ENCODE data around the gene WDR20. TPM values are rescaled to one million over a fixed set of nuclear protein-coding genes. Genes with fewer than 3 reads are reported as not detected.

WDR20 gene
- total RNA-seq, 1 experiment from 2014 or later, result 23.7 TPM

GRCh38 chr14:102220031-102220430 is 80.3 kb downstream of the WDR20 start:
- H4K20me1 ChIP-seq (ENCODE audit: low read length), result no peaks in the 10 kb centered on the region
- no peak overlapping the region for H3K27ac ChIP-seq (ENCODE audit: low read length)
- no TSS peak for BruUV-seq (replicated peaks)
- peaks cover 6% of the 10 kb centered on the region for H3F3A ChIP-seq (ENCODE audit: low read length, unreplicated experiment)
- H3K4me3 ChIP-seq (ENCODE audit: low read length), result no peak overlapping the region
- H2AFZ ChIP-seq (ENCODE audit: low read length), result no peak overlapping the region
- 0 out of 2 replicates have a peak, but pooled peaks cover 4% of the 10 kb centered on the region for H3K36me3 ChIP-seq (ENCODE audit: low read depth, low read length)
- H3K9ac ChIP-seq (ENCODE audit: low read length), result no peak overlapping the region
- H3K9me3 ChIP-seq (ENCODE audit: low read length), result no peaks in the 10 kb centered on the region
- ATAC-seq, result no peak
- no peak for DNase-seq
- H3K9me2 ChIP-seq (replicated peaks; ENCODE audit: low read length), result no peaks in the 10 kb centered on the region
- ChIA-PET CTCF (interaction anchor here (1.4 kb wide), 1 partner anchor 95 kb away, joined by 3 read pairs; no protein-coding TSS in a partner anchor), POLR2A (ENCODE audit: unreplicated experiment) (no interaction called here)
- H3K79me2 ChIP-seq (ENCODE audit: low read length), result peaks cover 43% of the 10 kb centered on the region
- H3K4me1 ChIP-seq (ENCODE audit: insufficient read depth, low read length), result peaks cover 36% of the 10 kb centered on the region
- TF ChIP-seq, protein P1, sequence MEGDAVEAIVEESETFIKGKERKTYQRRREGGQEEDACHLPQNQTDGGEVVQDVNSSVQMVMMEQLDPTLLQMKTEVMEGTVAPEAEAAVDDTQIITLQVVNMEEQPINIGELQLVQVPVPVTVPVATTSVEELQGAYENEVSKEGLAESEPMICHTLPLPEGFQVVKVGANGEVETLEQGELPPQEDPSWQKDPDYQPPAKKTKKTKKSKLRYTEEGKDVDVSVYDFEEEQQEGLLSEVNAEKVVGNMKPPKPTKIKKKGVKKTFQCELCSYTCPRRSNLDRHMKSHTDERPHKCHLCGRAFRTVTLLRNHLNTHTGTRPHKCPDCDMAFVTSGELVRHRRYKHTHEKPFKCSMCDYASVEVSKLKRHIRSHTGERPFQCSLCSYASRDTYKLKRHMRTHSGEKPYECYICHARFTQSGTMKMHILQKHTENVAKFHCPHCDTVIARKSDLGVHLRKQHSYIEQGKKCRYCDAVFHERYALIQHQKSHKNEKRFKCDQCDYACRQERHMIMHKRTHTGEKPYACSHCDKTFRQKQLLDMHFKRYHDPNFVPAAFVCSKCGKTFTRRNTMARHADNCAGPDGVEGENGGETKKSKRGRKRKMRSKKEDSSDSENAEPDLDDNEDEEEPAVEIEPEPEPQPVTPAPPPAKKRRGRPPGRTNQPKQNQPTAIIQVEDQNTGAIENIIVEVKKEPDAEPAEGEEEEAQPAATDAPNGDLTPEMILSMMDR (conservative IDR thresholded peaks at IDR 0.05; ENCODE audit: low read depth, low read length), result no peak
- TF ChIP-seq EZH2phosphoT487 (IDR thresholded peaks at IDR 0.05; ENCODE audit: borderline replicate concordance, low read length) (no peak), EZH2 (IDR thresholded peaks at IDR 0.05; ENCODE audit: low read length, unreplicated experiment) (no peak)
- no peaks in the 10 kb centered on the region for H3K27me3 ChIP-seq (ENCODE audit: low read length)
- no peak overlapping the region for H3K4me2 ChIP-seq (ENCODE audit: low read length)
- intact Hi-C loops (cut with micrococcal nuclease), result loop anchor here (5.0 kb wide), 1 partner anchor 97 kb away; the partner anchor contains the start of gene ZNF839

GRCh38 chr14:102221026-102221425 is 81.3 kb downstream of the WDR20 start:
- CTCF ChIA-PET, result interaction anchor here (0.7 to 1.4 kb wide), 2 partner anchors 94 to 100 kb away, joined by 3 to 4 read pairs; no protein-coding TSS in a partner anchor
- H3K27ac ChIP-seq (ENCODE audit: low read length), result peak overlapping the region; percentile 76
- H3K4me3 ChIP-seq (ENCODE audit: low read length), result no peak overlapping the region; the same call in 1 of the 2 replicates
- 0 out of 2 replicates have a peak, but pooled peaks cover 4% of the 10 kb centered on the region for H3K36me3 ChIP-seq (ENCODE audit: low read depth, low read length)
- DNase-seq, result peak; percentile 77
- H3K9ac ChIP-seq (ENCODE audit: low read length), result peak overlapping the region; percentile 44
- H3K79me2 ChIP-seq (ENCODE audit: low read length), result peaks cover 40% of the 10 kb centered on the region
- H3K9me3 ChIP-seq (ENCODE audit: low read length), result no peaks in the 10 kb centered on the region
- POLR2A ChIA-PET (ENCODE audit: unreplicated experiment), result no interaction called here
- H3F3A ChIP-seq (ENCODE audit: low read length, unreplicated experiment), result peaks cover 6% of the 10 kb centered on the region
- BruUV-seq (replicated peaks), result no TSS peak
- peak; percentile 84 for ATAC-seq
- intact Hi-C loops (cut with micrococcal nuclease), result loop anchor here (5.0 kb wide), 1 partner anchor 96 kb away; the partner anchor contains the start of gene ZNF839
- H3K4me1 ChIP-seq (ENCODE audit: insufficient read depth, low read length), result peaks cover 27% of the 10 kb centered on the region
- peak overlapping the region; percentile 25 for H3K4me2 ChIP-seq (ENCODE audit: low read length)
- TF ChIP-seq, protein P1 (conservative IDR thresholded peaks at IDR 0.05; ENCODE audit: low read depth, low read length), result 0 out of 2 replicates have a peak, but pooled peaks have one; percentile 22
- no peak for TF ChIP-seq EZH2 (IDR thresholded peaks at IDR 0.05; ENCODE audit: low read length, unreplicated experiment)
- TF ChIP-seq EZH2phosphoT487 (IDR thresholded peaks at IDR 0.05; ENCODE audit: borderline replicate concordance, low read length), result no peak
- H2AFZ ChIP-seq (ENCODE audit: low read length), result peak overlapping the region; percentile 40
- H3K27me3 ChIP-seq (ENCODE audit: low read length), result no peaks in the 10 kb centered on the region
- no peaks in the 10 kb centered on the region for H3K9me2 ChIP-seq (replicated peaks; ENCODE audit: low read length)
- no peaks in the 10 kb centered on the region for H4K20me1 ChIP-seq (ENCODE audit: low read length)

DNA sequence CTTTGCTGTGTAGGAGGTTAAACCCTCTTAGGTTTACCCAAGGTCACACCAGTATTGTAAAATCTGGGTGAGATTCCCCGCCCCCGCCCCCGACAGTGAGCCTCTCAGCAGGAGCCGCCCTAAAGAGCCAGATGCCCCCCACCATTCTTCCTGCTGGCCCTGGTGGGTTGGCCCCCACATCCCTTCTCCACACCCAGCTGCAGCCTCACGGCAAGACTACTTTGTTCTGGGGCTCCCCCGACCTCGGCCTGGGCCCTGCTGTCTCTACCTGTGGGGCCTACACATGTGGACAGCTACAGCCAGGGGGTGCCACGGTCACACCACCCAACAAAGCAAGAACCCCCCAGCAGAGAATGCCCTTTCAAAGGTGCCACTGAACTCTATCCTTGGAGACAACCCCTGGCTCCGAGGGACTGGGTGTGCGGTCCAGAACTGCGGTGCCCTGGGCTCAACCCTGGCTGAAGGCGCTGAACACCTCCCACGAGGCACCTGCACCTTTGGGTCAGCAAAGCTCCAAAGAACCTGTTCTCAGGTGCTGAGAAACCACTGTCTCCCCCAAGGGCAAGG is 82.4 kb downstream of the WDR20 start:
- BruUV-seq (replicated peaks), result no TSS peak
- Histone ChIP-seq H3K4me1 (ENCODE audit: insufficient read depth, low read length) (peaks cover 22% of the 10 kb centered on the region), H4K20me1 (ENCODE audit: low read length) (no peaks in the 10 kb centered on the region), H3F3A (ENCODE audit: low read length, unreplicated experiment) (peaks cover 6% of the 10 kb centered on the region), H3K27me3 (ENCODE audit: low read length) (no peaks in the 10 kb centered on the region), H3K27ac (ENCODE audit: low read length) (peak overlapping the region; percentile 76; the same call in 1 of the 2 replicates), H3K9me2 (replicated peaks; ENCODE audit: low read length) (no peaks in the 10 kb centered on the region), H2AFZ (ENCODE audit: low read length) (no peak overlapping the region), H3K4me2 (ENCODE audit: low read length) (no peak overlapping the region), H3K9me3 (ENCODE audit: low read length) (no peaks in the 10 kb centered on the region), H3K36me3 (ENCODE audit: low read depth, low read length) (0 out of 2 replicates have a peak, but pooled peaks cover 4% of the 10 kb centered on the region), H3K9ac (ENCODE audit: low read length) (no peak overlapping the region), H3K79me2 (ENCODE audit: low read length) (peaks cover 29% of the 10 kb centered on the region), H3K4me3 (ENCODE audit: low read length) (no peak overlapping the region)
- DNase-seq (no peak), ATAC-seq (no peak)
- intact Hi-C loops (cut with micrococcal nuclease), result loop anchor here (5.0 kb wide), 1 partner anchor 95 kb away; the partner anchor contains the start of gene ZNF839
- ChIA-PET POLR2A (ENCODE audit: unreplicated experiment) (interaction anchor here (0.6 kb wide), 1 partner anchor 288 kb away, joined by 4 read pairs; the partner anchor contains the start of gene ANKRD9), CTCF (no interaction called here)
- TF ChIP-seq EZH2 (IDR thresholded peaks at IDR 0.05; ENCODE audit: low read length, unreplicated experiment), result no peak
- no peak for TF ChIP-seq EZH2phosphoT487 (IDR thresholded peaks at IDR 0.05; ENCODE audit: borderline replicate concordance, low read length)
- TF ChIP-seq, protein P1 (conservative IDR thresholded peaks at IDR 0.05; ENCODE audit: low read depth, low read length), result no peak
